SU-DHL-6 (cell line): ENCODE measurements around the gene FUOM.
"Not testable (repeated sequence)": the region's sequence is repeated elsewhere in the genome, so short reads cannot be mapped to it uniquely, and the experiment has no call there.

Experiments
- H2AFZ ChIP-seq: fragments of 200-600 bp; sonication (generic); 2 replicates; pipeline ENCODE4 v1.6.1; 2014; ENCODE audit warnings: low read depth, mild to moderate bottlenecking, moderate library complexity, mixed read lengths, antibody characterized with exemption, low read length; ENCODE audit not compliant: severe bottlenecking
- H3F3A ChIP-seq: fragments of 200-600 bp; shearing (Covaris generic); 2 replicates; pipeline ENCODE4 v1.6.0; 2016; ENCODE audit warnings: antibody characterized with exemption, mild to moderate bottlenecking; ENCODE audit not compliant: insufficient read depth
- H3K27ac ChIP-seq: fragments of 200-600 bp; sonication (generic); 2 replicates; pipeline ENCODE4 v1.5.1; 2016; ENCODE audit warnings: low read depth, mild to moderate bottlenecking, low read length, moderate library complexity, mixed read lengths
- H3K27me3 ChIP-seq: fragments of 200-600 bp; sonication (generic), shearing (Covaris generic); 2 replicates; pipeline ENCODE4 v1.6.0; 2014; ENCODE audit warnings: mild to moderate bottlenecking, low read length
- H3K36me3 ChIP-seq: fragments of 200-600 bp; sonication (generic); 2 replicates; pipeline ENCODE4 v1.6.1; 2014; ENCODE audit warnings: mild to moderate bottlenecking, low read length, mixed read lengths
- H3K4me2 ChIP-seq: fragments of 300-600, 200-600 bp; shearing (Covaris generic), sonication (generic); 2 replicates; pipeline ENCODE4 v1.6.0; 2014; ENCODE audit warnings: low read length, low read depth, mild to moderate bottlenecking; ENCODE audit not compliant: poor library complexity, severe bottlenecking
- H3K4me3 ChIP-seq: fragments of 200-600 bp; sonication (generic); 2 replicates; pipeline ENCODE4 v1.5.1; 2014; ENCODE audit warnings: antibody characterized with exemption, low read length, mild to moderate bottlenecking, mixed read lengths; ENCODE audit not compliant: insufficient read depth, poor library complexity, severe bottlenecking
- H3K79me2 ChIP-seq: fragments of 200-600 bp; sonication (generic); 2 replicates; pipeline ENCODE4 v1.6.1; 2014; ENCODE audit warnings: mild to moderate bottlenecking, low read length, moderate library complexity; ENCODE audit not compliant: insufficient read depth
- H3K9ac ChIP-seq: fragments of 200-600 bp; sonication (generic); 2 replicates; pipeline ENCODE4 v1.7.0; 2014; ENCODE audit warnings: mild to moderate bottlenecking, low read length
- H3K9me2 ChIP-seq: fragments of 200-600 bp; sonication (generic); replicated peaks from 2 replicates; pipeline ENCODE4 v1.6.1; 2014; ENCODE audit warnings: low read length; ENCODE audit not compliant: insufficient read depth
- H3K9me3 ChIP-seq: fragments of 200-600 bp; sonication (generic); 2 replicates; pipeline ENCODE4 v1.6.1; 2014; ENCODE audit warnings: low read length, mixed read lengths; ENCODE audit not compliant: insufficient read depth
- H4K20me1 ChIP-seq: fragments of 200-600 bp; sonication (generic); 2 replicates; pipeline ENCODE4 v1.6.1; 2014; ENCODE audit warnings: low read depth, mild to moderate bottlenecking, antibody characterized with exemption, low read length, moderate library complexity, mixed read lengths
- CTCF ChIP-seq: fragments of 200-600 bp; sonication (generic); IDR thresholded peaks from one replicate; pipeline ENCODE4 v1.5.1; 2017; ENCODE audit warnings: antibody characterized with exemption, mild to moderate bottlenecking, low read length, moderate library complexity; ENCODE audit not compliant: insufficient read depth, poor library complexity, severe bottlenecking
- EZH2phosphoT487 ChIP-seq: fragments of 200-600 bp; sonication (generic), shearing (Covaris generic); conservative IDR thresholded peaks from 2 replicates; pipeline ENCODE4 v1.6.1; 2018; ENCODE audit warnings: mild to moderate bottlenecking, antibody characterized with exemption, low read length, moderate library complexity, mixed read lengths

FUOM gene

GRCh38 chr10:133377025-133377817 lies 19.4 kb upstream of the FUOM start:
- no peaks in the 10 kb centered on the region for H4K20me1 ChIP-seq
- no peaks in the 10 kb centered on the region for H3K27me3 ChIP-seq
- no peak overlapping the region for H2AFZ ChIP-seq
- no peak overlapping the region for H3K4me2 ChIP-seq
- H3K79me2 ChIP-seq, result no peaks in the 10 kb centered on the region
- H3K27ac ChIP-seq, result no peak overlapping the region
- peaks cover 5% of the 10 kb centered on the region for H3F3A ChIP-seq
- no peak overlapping the region for H3K9ac ChIP-seq
- H3K36me3 ChIP-seq, result no peaks in the 10 kb centered on the region
- no peaks in the 10 kb centered on the region for H3K9me3 ChIP-seq
- no peaks in the 10 kb centered on the region for H3K9me2 ChIP-seq
- no peak overlapping the region for H3K4me3 ChIP-seq
- TF ChIP-seq CTCF (no peak), EZH2phosphoT487 (no peak)

- H2AFZ ChIP-seq, H3K4me2 ChIP-seq, H3K9me3 ChIP-seq, H3K27me3 ChIP-seq, H3K9ac ChIP-seq, H3K4me3 ChIP-seq, H4K20me1 ChIP-seq, H3K36me3 ChIP-seq, H3F3A ChIP-seq, H3K79me2 ChIP-seq, H3K9me2 ChIP-seq, H3K27ac ChIP-seq: not testable (repeated sequence)
Observed at GRCh38 chr10:133376183-133376582, 18.4 kb upstream of the FUOM start.

GRCh38 chr10:133375357-133376115 lies 17.7 kb upstream of the FUOM start:
- TF ChIP-seq CTCF (no peak), EZH2phosphoT487 (no peak)

More at GRCh38 chr10:133375357-133376115, 17.7 kb upstream of the FUOM start:
- H3K4me3 ChIP-seq, result no peak overlapping the region
- H3K27ac ChIP-seq, result no peak overlapping the region
- no peaks in the 10 kb centered on the region for H3K27me3 ChIP-seq
- no peaks in the 10 kb centered on the region for H3K36me3 ChIP-seq
- H3K9me3 ChIP-seq, result no peaks in the 10 kb centered on the region
- H4K20me1 ChIP-seq, result no peaks in the 10 kb centered on the region
- peaks cover 5% of the 10 kb centered on the region for H3F3A ChIP-seq
- no peaks in the 10 kb centered on the region for H3K9me2 ChIP-seq
- no peaks in the 10 kb centered on the region for H3K79me2 ChIP-seq
- H2AFZ ChIP-seq, result no peak overlapping the region
- no peak overlapping the region for H3K9ac ChIP-seq
- no peak overlapping the region for H3K4me2 ChIP-seq
